Measurements from ENCODE around the gene GSN.

DNA sequence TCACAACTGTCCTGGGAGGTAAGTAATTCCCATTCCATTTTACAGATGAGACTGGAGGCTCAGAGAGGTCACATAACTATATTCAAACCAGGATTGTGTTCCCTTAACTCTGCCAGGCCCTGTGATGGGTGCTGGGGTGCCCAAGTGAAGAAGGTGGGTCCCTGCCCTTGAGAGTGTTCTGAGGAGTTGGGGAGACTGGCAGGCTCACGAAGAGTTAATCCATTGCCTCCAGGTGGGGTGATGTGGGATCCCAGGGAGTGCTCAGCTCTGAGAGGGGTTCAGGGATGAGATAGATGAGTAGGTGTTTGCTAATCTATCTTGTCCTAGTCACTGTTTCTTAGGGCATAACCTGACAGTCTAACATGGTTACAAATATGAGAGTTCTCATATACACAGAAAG, 36.7 kb downstream of the GSN start:
- TF ChIP-seq CTCF (IDR thresholded peaks at IDR 0.05; ENCODE audit: low read length) (no peak), EZH2 (IDR thresholded peaks at IDR 0.05; ENCODE audit: borderline replicate concordance, low read length) (no peak)

Measured in OCI-LY1 (cell line).